Measurements from ENCODE around the gene UQCRC2. TPM values are rescaled to one million over a fixed set of nuclear protein-coding genes. Genes with fewer than 3 reads are reported as not detected.

UQCRC2 gene
- polyA plus RNA-seq, 1 donor from 2014 or later, result 484 TPM

- Histone ChIP-seq H3K4me2 (ENCODE audit: low read length) (no peak overlapping the region), H2AFZ (ENCODE audit: low read depth, low read length) (no peak overlapping the region), H3K36me3 (ENCODE audit: insufficient read depth, low read length) (no peaks in the 10 kb centered on the region), H3K9me3 (ENCODE audit: low read length) (no peaks in the 10 kb centered on the region), H3K27me3 (ENCODE audit: insufficient read depth, low read depth, low read length) (no peaks in the 10 kb centered on the region), H3K27ac (ENCODE audit: low read length) (no peak overlapping the region), H4K20me1 (ENCODE audit: insufficient read depth) (no peaks in the 10 kb centered on the region), H3K4me3 (ENCODE audit: low read length) (no peak overlapping the region), H3K9me2 (ENCODE audit: insufficient read depth, low read length) (no peaks in the 10 kb centered on the region), H3K79me2 (replicated peaks; ENCODE audit: insufficient read depth, low read length) (no peaks in the 10 kb centered on the region), H3K9ac (ENCODE audit: low read length) (no peak overlapping the region), H3F3A (ENCODE audit: insufficient read depth, low read length, poor library complexity, severe bottlenecking) (no peaks in the 10 kb centered on the region)
- TF ChIP-seq CTCF (IDR thresholded peaks at IDR 0.05; ENCODE audit: poor library complexity, severe bottlenecking), result no peak
- TF ChIP-seq EP300 (conservative IDR thresholded peaks at IDR 0.05; ENCODE audit: poor library complexity, severe bottlenecking), result no peak
- no peak for TF ChIP-seq MXI1 (conservative IDR thresholded peaks at IDR 0.05; ENCODE audit: poor library complexity, severe bottlenecking)
- TF ChIP-seq EZH2 (IDR thresholded peaks at IDR 0.05; ENCODE audit: borderline replicate concordance, insufficient read depth, low read length, poor library complexity, severe bottlenecking), result no peak
- TF ChIP-seq SMC3 (conservative IDR thresholded peaks at IDR 0.05; ENCODE audit: poor library complexity), result no peak
- TF ChIP-seq POLR2AphosphoS5 (IDR thresholded peaks at IDR 0.05), result no peak
- no peak for TF ChIP-seq REST (IDR thresholded peaks at IDR 0.05; ENCODE audit: borderline replicate concordance)
- no peak for TF ChIP-seq TAF1 (IDR thresholded peaks at IDR 0.05; ENCODE audit: low read depth)
- TF ChIP-seq RAD21 (conservative IDR thresholded peaks at IDR 0.05), result no peak
Measured at GRCh38 chr16:22003195-22003594, 50.0 kb downstream of the UQCRC2 start.

- H3K9ac ChIP-seq (ENCODE audit: low read length), result no peak overlapping the region
- H3K27me3 ChIP-seq (ENCODE audit: insufficient read depth, low read depth, low read length), result no peaks in the 10 kb centered on the region
- no peaks in the 10 kb centered on the region for H3K9me2 ChIP-seq (ENCODE audit: insufficient read depth, low read length)
- no peaks in the 10 kb centered on the region for H4K20me1 ChIP-seq (ENCODE audit: insufficient read depth)
- no peak overlapping the region for H2AFZ ChIP-seq (ENCODE audit: low read depth, low read length)
- no peaks in the 10 kb centered on the region for H3K36me3 ChIP-seq (ENCODE audit: insufficient read depth, low read length)
- no peaks in the 10 kb centered on the region for H3F3A ChIP-seq (ENCODE audit: insufficient read depth, low read length, poor library complexity, severe bottlenecking)
- H3K9me3 ChIP-seq (ENCODE audit: low read length), result no peaks in the 10 kb centered on the region
- no peak overlapping the region for H3K27ac ChIP-seq (ENCODE audit: low read length)
- H3K4me3 ChIP-seq (ENCODE audit: low read length), result no peak overlapping the region
- no peak for TF ChIP-seq CTCF (IDR thresholded peaks at IDR 0.05; ENCODE audit: poor library complexity, severe bottlenecking)
- no peak for TF ChIP-seq RAD21 (conservative IDR thresholded peaks at IDR 0.05)
- TF ChIP-seq TAF1 (IDR thresholded peaks at IDR 0.05; ENCODE audit: low read depth), result no peak
- no peak for TF ChIP-seq REST (IDR thresholded peaks at IDR 0.05; ENCODE audit: borderline replicate concordance)
- TF ChIP-seq MXI1 (conservative IDR thresholded peaks at IDR 0.05; ENCODE audit: poor library complexity, severe bottlenecking), result no peak
- TF ChIP-seq POLR2AphosphoS5 (IDR thresholded peaks at IDR 0.05), result no peak
- TF ChIP-seq EZH2 (IDR thresholded peaks at IDR 0.05; ENCODE audit: borderline replicate concordance, insufficient read depth, low read length, poor library complexity, severe bottlenecking), result no peak
- TF ChIP-seq SMC3 (conservative IDR thresholded peaks at IDR 0.05; ENCODE audit: poor library complexity), result no peak
- no peak for TF ChIP-seq EP300 (conservative IDR thresholded peaks at IDR 0.05; ENCODE audit: poor library complexity, severe bottlenecking)
- H3K79me2 ChIP-seq (replicated peaks; ENCODE audit: insufficient read depth, low read length), result peaks cover 4% of the 10 kb centered on the region
- no peak overlapping the region for H3K4me2 ChIP-seq (ENCODE audit: low read length)
Measured at GRCh38 chr16:22004341-22004740, 51.2 kb downstream of the UQCRC2 start.

Data from neural cell (in vitro differentiated cells).